OCI-LY1 (cell line): ENCODE measurements around the gene CA5A.
A peak's percentile ranks its signal among the peaks of the same experiment; 100 is the strongest.

ENCODE experiments used
- EZH2 ChIP-seq: fragments of 200-600 bp; sonication (generic), shearing (Covaris generic); IDR thresholded peaks from 2 replicates; pipeline ENCODE4 v1.8.0; 2017; ENCODE audit warnings: borderline replicate concordance, mixed run types, mild to moderate bottlenecking, antibody characterized with exemption, low read length, moderate library complexity, mixed read lengths
- TF ChIP-seq, protein P1 (sequence below): fragments of 200-600 bp; sonication (generic), shearing (Covaris generic); IDR thresholded peaks from 2 replicates; pipeline ENCODE4 v1.5.1; 2017; ENCODE audit warnings: mild to moderate bottlenecking, antibody characterized with exemption, low read length, moderate library complexity, mixed read lengths

DNA sequence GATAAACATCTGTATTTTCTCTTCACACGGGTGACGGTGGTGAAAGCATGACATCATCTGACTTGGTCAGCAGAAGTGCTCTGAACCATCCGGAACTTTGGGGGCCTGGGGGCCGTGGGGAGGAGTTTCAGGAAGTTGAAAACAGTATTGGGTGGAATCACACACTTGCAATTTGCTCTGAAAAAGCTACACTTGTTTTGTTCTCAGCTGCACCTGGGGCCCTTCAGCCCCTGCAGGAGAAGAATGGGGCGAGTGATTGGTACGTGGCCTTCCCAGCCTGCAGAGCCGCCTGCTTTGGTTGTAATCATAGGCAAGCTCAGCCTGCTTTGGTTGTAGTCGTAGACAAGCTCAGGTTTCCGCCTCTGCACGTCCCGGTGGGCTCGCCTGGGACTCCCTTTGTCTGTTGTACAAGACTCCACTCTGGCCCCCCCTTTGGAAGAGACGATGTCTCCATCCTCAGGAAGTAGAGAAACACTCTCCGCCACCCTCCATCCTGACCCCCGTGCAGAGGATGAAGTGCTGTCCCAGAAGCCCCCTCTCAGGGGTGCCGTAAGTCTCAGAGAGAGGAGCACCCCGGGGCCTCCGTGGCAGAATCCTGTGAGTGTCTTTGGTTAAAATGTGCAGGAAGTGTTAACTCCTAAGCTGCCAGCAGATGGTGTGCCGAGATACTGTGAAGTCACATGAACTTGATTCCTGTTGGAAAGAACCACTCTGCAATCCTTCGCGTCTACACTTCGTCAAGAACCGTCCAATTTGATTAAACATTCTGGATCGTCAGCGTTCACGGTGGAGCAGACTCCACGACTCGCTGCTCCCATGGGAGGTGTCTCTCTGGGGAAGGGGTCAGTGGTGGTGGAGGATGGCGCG is 20.3 kb upstream of the CA5A start:
- TF ChIP-seq, protein P1, sequence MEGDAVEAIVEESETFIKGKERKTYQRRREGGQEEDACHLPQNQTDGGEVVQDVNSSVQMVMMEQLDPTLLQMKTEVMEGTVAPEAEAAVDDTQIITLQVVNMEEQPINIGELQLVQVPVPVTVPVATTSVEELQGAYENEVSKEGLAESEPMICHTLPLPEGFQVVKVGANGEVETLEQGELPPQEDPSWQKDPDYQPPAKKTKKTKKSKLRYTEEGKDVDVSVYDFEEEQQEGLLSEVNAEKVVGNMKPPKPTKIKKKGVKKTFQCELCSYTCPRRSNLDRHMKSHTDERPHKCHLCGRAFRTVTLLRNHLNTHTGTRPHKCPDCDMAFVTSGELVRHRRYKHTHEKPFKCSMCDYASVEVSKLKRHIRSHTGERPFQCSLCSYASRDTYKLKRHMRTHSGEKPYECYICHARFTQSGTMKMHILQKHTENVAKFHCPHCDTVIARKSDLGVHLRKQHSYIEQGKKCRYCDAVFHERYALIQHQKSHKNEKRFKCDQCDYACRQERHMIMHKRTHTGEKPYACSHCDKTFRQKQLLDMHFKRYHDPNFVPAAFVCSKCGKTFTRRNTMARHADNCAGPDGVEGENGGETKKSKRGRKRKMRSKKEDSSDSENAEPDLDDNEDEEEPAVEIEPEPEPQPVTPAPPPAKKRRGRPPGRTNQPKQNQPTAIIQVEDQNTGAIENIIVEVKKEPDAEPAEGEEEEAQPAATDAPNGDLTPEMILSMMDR: peak; percentile 40; the same call in 1 of the 2 replicates
- TF ChIP-seq EZH2: no peak
